Left ventricle myocardium inferior (tissue), 1 donor: ENCODE measurements around the gene MRPS27. TPM values are rescaled to one million over a fixed set of nuclear protein-coding genes. Genes with fewer than 3 reads are reported as not detected.

ENCODE experiments used
- DNase-seq: peaks from one replicate; pipeline ENCODE4 v3.0.0-alpha.2; 2020
- H3K27ac ChIP-seq: fragments of 200-600 bp; replicated peaks from 2 replicates; pipeline ENCODE4 v1.8.0; 2021
- H3K27me3 ChIP-seq: fragments of 200-600 bp; 2 replicates; pipeline ENCODE4 v1.8.0; 2021; ENCODE audit warnings: low read depth
- H3K36me3 ChIP-seq: fragments of 200-600 bp; 2 replicates; pipeline ENCODE4 v1.8.0; 2021
- H3K4me1 ChIP-seq: fragments of 200-600 bp; 2 replicates; pipeline ENCODE4 v1.8.0; 2021
- H3K4me3 ChIP-seq: fragments of 200-600 bp; 2 replicates; pipeline ENCODE4 v1.8.0; 2021; ENCODE audit warnings: mild to moderate bottlenecking, moderate library complexity
- H3K9me3 ChIP-seq: fragments of 200-600 bp; replicated peaks from 2 replicates; pipeline ENCODE4 v1.8.0; 2021
- intact Hi-C: fragments of 100-400 bp; cut with micrococcal nuclease; formaldehyde crosslinking; loops from one replicate; pipeline ENCODE4 v1.11.0; 2022
- total RNA-seq: library from RNA; stranded (reverse); fragmentation: NEBNext Ultra II Directional; extraction: Animal tissue kit (Norgen Biotek cat#: 25700); gene quantifications from one replicate; pipeline ENCODE4 v1.2.1, GENCODE V29; 2021
- TF ChIP-seq, protein P1 (sequence below): fragments of 200-600 bp; IDR thresholded peaks from 2 replicates; pipeline ENCODE4 v1.8.0; 2021; ENCODE audit warnings: antibody characterized with exemption, mild to moderate bottlenecking, borderline replicate concordance
- donor health status: DM: no; HTN: yes; CAD: no; lungs with severe emphysema.

MRPS27 gene
- total RNA-seq, 1 donor from 2014 or later, result 72.0 TPM

GRCh38 chr5:72210888-72211678, 109.0 kb downstream of the MRPS27 start:
- no peaks in the 10 kb centered on the region for H3K27me3 ChIP-seq
- peak overlapping the region; percentile 77 for H3K27ac ChIP-seq
- intact Hi-C loops, result no loop called here
- peak; percentile 57 for DNase-seq
- H3K9me3 ChIP-seq, result no peaks in the 10 kb centered on the region
- peaks cover 40% of the 10 kb centered on the region for H3K4me1 ChIP-seq
- H3K36me3 ChIP-seq, result peaks cover 13% of the 10 kb centered on the region
- H3K4me3 ChIP-seq, result peak overlapping the region; percentile 23
- TF ChIP-seq, protein P1, sequence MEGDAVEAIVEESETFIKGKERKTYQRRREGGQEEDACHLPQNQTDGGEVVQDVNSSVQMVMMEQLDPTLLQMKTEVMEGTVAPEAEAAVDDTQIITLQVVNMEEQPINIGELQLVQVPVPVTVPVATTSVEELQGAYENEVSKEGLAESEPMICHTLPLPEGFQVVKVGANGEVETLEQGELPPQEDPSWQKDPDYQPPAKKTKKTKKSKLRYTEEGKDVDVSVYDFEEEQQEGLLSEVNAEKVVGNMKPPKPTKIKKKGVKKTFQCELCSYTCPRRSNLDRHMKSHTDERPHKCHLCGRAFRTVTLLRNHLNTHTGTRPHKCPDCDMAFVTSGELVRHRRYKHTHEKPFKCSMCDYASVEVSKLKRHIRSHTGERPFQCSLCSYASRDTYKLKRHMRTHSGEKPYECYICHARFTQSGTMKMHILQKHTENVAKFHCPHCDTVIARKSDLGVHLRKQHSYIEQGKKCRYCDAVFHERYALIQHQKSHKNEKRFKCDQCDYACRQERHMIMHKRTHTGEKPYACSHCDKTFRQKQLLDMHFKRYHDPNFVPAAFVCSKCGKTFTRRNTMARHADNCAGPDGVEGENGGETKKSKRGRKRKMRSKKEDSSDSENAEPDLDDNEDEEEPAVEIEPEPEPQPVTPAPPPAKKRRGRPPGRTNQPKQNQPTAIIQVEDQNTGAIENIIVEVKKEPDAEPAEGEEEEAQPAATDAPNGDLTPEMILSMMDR, result no peak

DNA sequence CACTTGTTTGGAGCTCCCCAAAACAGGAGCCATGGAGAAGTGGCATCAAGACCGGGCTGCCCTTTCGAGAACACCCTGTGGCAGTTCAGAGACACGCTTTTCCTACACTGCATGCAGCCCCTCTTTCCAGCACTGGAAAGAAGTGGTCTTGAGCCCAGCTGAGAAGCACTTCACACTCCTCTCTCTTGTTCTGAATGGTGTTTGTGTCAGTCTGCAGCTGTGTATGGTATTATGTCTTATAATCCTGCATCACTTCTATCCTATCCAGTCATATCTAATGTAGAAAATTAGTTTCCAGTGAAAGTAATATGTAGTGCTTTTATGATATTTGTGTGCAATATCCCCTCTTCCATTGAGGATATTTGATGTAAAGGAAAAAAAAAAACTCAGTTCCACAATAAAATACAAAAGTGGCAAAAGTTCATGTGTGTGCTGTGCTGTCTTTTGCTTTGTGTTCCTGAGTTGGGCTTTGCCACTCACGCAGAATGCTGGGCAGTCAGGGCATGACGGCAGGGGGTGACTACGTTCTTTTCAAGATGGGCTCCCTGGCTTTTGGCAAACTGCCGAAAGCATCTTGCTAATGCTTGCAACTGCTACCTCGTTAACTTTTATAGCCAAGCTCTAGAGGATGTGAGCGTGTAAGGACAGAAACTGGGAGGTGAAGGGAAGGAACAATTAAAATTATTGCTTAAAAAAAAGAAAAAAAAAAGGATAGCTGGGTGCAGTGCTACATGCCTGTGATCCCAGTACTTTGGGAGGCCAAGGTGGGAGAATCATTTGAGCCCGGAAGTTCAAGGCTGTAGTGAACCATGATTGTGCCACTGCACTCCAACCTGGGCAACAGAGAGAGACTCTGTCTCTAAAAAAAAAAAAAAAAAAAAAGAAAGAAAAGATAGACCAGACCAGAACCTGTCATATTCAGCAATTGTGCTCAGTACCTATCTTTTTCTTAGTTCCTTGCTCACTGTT, 110.6 kb downstream of the MRPS27 start:
- no peak overlapping the region for H3K4me3 ChIP-seq
- intact Hi-C loops, result no loop called here

GRCh38 chr5:72208324-72208926, 111.6 kb downstream of the MRPS27 start:
- H3K4me1 ChIP-seq, result peaks cover 30% of the 10 kb centered on the region
- no peak overlapping the region for H3K27ac ChIP-seq
- no peak for DNase-seq
- no peaks in the 10 kb centered on the region for H3K9me3 ChIP-seq
- intact Hi-C loops, result no loop called here
- TF ChIP-seq, protein P1, result no peak
- no peaks in the 10 kb centered on the region for H3K27me3 ChIP-seq
- no peak overlapping the region for H3K4me3 ChIP-seq
- H3K36me3 ChIP-seq, result peaks cover 39% of the 10 kb centered on the region

More for the DNA sequence above, 110.6 kb downstream of the MRPS27 start:
- TF ChIP-seq, protein P1, result no peak
- Histone ChIP-seq H3K27ac (no peak overlapping the region), H3K9me3 (no peaks in the 10 kb centered on the region), H3K4me1 (peaks cover 38% of the 10 kb centered on the region), H3K36me3 (peaks cover 29% of the 10 kb centered on the region), H3K27me3 (no peaks in the 10 kb centered on the region)
- no peak for DNase-seq

DNA sequence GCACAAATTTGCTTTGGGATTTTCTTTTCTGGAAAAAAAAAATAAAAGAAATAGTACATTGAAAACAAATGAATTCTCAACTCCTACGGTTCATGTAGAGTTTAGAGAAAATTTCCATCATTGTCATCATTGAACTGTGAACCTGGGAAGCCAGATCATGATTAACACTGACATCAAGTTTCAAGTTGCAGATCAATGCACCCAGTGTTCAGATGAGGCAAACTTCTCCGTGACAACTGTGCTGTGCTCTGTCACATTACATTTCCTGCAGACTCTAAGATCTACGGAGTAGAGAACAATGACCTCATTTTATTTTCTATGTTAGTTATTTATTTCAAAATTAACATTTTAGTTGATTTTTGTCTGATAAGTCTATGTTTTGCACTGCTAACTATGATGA, 113.0 kb downstream of the MRPS27 start:
- TF ChIP-seq, protein P1, result no peak
- no peak for DNase-seq
- peaks cover 43% of the 10 kb centered on the region for H3K36me3 ChIP-seq

DNA sequence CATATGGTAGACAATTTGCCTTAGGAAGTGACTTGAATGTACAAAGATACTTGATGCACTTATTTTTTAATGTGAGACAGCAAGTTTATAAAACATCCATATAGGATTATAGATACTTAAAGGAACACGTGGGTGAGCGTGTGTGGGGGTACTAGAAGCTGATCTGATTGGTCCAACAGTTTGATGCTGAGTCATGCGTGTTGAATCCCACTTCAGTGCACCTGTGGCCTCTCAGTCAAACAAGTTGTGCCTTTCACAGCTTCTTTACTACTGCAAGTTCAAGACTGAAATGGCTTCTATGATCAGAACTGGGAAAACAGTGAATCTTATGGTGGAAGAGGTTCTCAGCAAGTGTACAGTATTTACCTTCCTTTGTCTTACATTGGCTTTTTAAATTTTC, 113.9 kb downstream of the MRPS27 start:
- Histone ChIP-seq H3K4me3 (no peak overlapping the region), H3K4me1 (peaks cover 18% of the 10 kb centered on the region), H3K27ac (no peak overlapping the region), H3K36me3 (peaks cover 50% of the 10 kb centered on the region), H3K9me3 (no peaks in the 10 kb centered on the region), H3K27me3 (no peaks in the 10 kb centered on the region)
- TF ChIP-seq, protein P1, result no peak
- intact Hi-C loops, result no loop called here
- DNase-seq, result no peak

More for the DNA sequence above, 113.0 kb downstream of the MRPS27 start:
- no peaks in the 10 kb centered on the region for H3K9me3 ChIP-seq
- H3K4me3 ChIP-seq, result no peak overlapping the region
- H3K27ac ChIP-seq, result no peak overlapping the region
- H3K4me1 ChIP-seq, result peaks cover 26% of the 10 kb centered on the region
- intact Hi-C loops, result no loop called here
- no peaks in the 10 kb centered on the region for H3K27me3 ChIP-seq
